Measurements from ENCODE around the gene PLB1.

Gene PLB1

GRCh38 chr2:28591711-28592335 is 96.0 kb downstream of the PLB1 start:
- no peak for DNase-seq (ENCODE audit: low read depth)

GRCh38 chr2:28592481-28592880 is 96.6 kb downstream of the PLB1 start:
- DNase-seq (ENCODE audit: low read depth) = no peak

GRCh38 chr2:28593160-28593755 is 97.4 kb downstream of the PLB1 start:
- no peak for DNase-seq (ENCODE audit: low read depth)

DNA sequence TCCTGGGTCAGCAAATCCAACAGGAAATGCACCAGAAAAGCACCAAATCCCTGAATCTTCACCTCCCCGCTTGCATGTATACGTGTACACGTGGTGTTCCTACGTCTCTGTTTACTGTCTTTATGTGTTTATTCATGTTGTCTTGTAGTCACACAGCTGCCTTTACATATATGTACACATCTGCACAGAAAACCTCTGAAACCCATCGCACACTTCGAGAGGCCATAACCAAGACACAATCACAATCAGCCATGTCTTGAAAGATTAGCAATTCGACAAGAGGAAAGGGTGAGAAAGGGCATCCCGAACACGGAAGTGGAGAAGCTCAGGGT is 98.1 kb downstream of the PLB1 start:
- no peak for DNase-seq (ENCODE audit: low read depth)

DNA sequence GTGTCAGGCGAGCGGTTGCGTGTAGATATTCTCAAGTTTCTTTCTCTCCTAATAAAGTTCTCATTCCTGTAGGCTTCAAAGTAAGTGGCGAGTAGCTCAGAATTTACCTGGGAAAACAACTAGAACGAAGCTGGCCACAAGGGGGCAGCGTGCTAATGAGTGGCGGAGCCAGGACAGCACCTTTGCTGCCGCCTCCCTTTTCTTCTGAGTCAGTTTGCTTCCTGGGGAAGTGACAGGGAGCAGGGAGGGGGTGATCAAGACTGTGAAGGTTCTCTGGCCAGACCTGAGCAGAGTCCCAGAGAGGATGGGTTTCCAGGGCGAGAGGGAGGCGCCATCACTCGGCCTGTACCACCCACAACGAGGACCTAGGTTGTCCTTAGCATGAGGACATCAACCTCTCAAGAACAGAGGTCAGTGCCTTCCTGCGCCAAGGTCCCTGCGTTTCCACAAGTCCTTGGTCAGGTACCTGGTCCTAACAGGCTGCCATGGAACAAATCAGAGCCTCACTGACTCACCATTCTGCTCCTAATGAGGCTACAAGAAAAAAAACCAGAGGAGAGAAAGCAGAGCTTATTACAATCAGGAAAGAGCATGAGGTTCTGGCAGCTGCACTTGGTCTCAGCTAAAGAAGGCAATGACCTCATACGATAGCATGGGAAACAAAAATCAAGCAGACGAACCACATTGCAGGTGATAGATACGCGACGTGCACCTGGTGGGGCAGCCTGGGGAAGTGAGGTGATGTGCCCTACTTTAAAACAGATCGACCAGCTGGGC is 98.7 kb downstream of the PLB1 start:
- peak; percentile 76 for DNase-seq (ENCODE audit: low read depth)

GRCh38 chr2:28595323-28595722 is 99.5 kb downstream of the PLB1 start:
- DNase-seq (ENCODE audit: low read depth) = no peak

DNA sequence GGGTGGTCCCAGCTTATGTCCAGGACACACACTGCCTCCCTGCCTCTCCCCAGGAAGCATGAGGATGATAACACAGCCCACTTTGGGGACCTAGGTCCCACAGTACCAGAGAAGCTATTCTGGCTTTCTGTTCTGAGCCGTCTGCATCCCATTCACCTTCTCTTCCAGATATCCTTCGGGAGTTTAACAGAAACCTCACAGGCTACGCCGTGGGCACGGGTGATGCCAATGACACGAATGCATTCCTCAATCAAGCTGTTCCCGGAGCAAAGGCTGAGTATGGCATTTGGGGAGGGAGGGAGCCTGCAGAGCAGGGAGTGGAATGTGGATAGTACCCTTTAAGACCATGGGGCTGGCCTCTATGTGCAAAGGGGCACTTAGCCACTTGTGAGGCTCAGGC is 102.6 kb downstream of the PLB1 start:
- no peak for DNase-seq (ENCODE audit: low read depth)

DNA sequence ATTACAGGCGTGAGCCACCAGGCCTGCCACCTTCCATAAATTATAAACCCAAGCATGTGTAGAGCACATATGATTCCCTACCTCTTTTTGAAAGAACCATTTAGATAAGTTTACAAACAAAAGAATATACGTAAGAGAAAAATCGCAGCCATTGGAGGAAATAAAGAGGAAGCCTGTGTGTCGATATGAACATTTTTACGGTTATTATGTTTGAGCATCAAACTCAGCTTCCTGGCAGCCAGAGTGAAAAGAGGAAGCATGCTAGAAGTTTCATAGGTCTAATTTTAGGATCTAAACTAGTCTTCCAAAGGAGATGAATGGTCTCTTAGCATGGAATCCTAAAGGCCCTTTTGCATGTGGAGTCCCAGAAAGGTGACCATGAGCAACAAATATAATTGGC is 104.3 kb downstream of the PLB1 start:
- DNase-seq (ENCODE audit: low read depth) = no peak

- DNase-seq (ENCODE audit: low read depth) = no peak
These were observed 105.8 kb downstream of the PLB1 start for GRCh38 chr2:28601616-28602015.

DNA sequence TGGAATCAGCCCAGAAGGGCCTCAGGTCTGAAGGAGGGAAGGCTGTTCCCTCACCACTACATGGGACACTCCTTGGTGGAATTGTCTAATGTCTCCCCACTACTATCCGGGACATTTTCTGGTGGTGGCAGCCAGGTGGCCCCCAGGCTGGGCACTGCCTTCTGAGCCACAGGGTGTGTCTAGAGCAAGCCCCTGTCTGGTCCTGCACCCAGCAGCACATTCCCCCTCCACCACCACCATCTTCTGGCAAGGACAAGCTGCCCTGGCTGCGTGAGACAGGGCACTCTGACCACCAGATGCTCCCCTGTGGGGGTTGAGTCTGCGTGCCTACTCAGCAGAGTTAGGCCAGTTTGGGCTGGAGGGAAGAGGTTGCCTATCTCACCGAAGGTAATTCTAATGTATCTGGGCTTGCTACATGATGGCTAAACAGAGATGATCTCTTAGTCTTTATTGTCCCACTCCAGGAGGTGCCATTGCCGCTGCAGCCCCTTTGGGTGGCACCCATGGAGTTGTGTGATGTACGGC is 106.3 kb downstream of the PLB1 start:
- DNase-seq (ENCODE audit: low read depth) = no peak

DNA sequence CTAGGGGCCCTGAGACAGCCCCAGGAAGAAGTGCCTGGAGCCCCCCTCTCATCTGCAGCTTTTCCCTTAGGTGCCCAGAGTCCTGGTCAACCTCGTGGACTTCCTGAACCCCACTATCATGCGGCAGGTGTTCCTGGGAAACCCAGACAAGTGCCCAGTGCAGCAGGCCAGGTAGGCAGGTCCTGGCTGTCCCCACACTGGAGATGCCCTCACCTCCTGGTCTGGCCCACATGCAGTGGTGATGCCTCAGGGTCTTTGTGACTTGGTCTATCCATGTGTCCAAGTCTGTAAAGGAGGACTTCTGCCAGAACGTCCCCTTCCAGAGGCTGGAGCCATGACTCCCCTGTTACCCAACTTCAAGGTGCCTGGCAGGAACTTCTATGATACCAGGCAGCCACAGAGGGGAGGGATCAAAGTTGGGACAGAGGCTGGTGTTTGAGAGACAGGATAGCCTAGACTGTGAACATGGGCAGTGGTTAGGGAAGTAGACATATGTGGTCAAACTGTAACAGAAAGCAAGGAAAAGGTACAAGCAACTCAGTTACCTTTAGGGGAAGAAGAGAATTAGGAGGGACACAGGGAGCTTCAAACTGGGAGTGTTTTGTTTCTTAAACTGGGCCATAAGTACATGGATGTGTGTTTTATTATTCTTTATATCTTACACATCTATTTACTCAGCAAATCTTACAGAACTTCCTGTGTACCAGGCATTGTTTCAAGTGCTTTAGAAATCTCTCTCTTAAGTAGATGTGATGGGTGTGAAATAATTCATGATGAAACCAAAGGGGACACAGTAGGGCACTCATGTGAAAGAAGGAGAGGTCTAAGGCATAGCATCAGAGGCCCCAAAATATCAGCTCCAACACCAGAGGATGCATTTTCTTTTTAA is 107.1 kb downstream of the PLB1 start:
- no peak for DNase-seq (ENCODE audit: low read depth)

DNA sequence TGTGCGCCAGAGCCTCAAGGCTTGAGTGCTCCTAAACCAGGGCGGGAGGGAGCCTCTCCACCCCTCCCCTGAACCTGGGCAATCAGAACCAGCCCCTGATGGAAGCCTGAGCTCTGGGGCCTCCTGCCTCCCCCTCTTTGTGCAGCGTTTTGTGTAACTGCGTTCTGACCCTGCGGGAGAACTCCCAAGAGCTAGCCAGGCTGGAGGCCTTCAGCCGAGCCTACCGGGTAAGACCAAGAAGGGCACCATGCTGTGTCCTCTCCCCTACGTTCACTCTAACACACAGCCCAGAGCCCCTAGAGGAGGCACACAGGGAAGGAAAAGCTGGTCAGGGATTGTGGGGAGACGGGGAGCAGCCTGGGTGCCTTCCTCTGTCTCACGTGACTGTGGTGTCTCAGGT is 108.0 kb downstream of the PLB1 start:
- DNase-seq (ENCODE audit: low read depth) = no peak

- no peak for DNase-seq (ENCODE audit: low read depth)
These were observed 108.5 kb downstream of the PLB1 start for GRCh38 chr2:28604284-28604843.

GRCh38 chr2:28606986-28607441 is 111.2 kb downstream of the PLB1 start:
- DNase-seq (ENCODE audit: low read depth) = no peak

- no peak for DNase-seq (ENCODE audit: low read depth)
These were observed 112.1 kb downstream of the PLB1 start for GRCh38 chr2:28607730-28608499.

DNA sequence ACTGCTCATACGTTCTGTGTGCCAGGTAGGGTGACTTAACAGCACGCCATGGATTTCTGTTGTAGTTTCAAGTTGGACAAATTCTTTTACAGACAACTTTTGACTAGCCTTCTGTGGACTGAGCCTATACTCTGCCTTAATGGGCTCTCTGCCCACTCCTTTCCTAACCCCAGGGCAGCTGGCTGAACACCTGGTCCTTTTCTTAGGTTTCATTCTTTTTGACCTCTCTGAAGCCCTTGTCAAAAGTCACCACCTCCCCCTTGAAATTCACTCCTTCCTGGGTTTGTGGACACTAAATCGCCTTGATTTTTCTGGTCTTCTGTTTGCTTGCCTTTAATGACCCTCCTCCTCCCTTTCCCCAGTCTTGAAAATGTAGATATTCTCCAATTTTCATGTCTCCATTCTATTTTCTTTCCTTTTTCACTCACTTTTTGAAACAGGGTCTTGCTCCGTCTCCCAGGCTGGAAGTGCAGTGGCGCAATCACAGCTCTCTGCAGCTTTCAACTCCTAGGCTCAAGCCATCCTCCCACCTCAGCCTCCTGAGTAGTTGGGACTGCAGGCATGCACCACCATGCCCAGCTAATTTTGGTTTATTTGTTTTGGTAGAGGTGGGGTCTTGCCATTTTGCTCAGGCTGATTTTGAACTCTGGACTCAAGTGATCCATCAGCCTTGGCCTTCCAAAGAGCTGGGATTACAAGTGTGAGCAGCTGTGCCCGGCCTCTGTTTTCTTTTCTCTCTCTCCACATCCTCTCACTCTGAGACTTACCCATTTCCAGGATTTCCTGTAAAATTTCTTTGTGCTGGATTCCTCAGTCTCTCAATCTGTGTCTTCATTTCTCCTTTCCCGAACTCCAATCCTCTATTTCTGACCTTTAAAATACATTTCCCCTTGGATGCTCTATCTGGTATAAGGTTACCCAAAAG is 112.9 kb downstream of the PLB1 start:
- DNase-seq (ENCODE audit: low read depth) = no peak

GRCh38 chr2:28610583-28611201 is 114.8 kb downstream of the PLB1 start:
- DNase-seq (ENCODE audit: low read depth) = peak; percentile 25

DNA sequence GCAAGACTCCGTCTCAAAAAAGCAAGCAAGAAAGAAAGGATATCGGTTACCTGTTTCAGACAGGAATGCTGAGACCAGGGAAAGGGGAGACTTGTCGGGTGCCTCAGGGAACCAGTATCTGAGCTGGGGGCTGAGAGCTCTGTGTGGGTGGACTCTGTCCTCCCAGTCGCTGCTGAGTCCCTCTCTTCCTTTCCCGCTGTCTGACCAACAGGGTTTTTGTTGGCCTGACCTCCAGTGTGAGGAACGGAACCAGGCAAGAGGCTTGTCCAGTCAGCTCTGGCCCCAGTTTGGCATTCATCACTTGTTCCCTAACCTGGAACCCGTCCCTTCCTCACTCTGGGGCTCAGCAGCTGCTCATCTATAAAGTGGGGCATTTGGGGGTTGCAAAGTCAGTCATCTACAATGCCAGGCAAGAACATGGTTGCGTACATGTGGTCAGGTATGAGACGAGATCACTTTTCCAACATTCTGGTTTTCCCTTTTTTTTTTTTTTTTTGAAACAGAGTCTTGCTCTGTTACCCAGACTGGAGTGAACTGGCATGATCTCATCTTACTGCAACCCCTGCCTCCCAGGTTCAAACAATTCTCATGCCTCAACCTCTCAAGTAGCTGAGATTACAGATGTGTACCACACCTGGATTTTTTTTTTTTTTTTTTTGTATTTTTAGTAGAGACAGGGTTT is 116.4 kb downstream of the PLB1 start:
- no peak for DNase-seq (ENCODE audit: low read depth)

DNA sequence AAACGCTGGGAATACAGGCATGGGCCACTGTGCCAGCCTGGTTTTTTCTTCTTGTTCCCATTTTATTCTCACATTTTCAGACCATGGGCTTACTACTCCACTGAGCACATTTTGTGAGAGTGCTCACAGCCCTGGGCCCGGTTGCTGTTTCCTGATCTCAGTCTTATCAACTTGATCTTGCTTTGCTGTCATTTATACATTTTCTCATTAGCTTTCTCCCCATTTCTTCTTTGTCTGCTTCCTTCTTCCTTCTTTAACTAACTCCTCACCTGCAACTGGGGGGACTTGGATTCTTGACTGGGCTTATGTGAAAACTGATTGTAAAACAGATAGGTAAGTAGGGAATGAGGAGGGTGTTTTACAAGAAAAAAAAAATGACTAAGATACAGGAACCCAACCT is 117.3 kb downstream of the PLB1 start:
- no peak for DNase-seq (ENCODE audit: low read depth)

All from activated T-helper 9 cell treated with anti-CD3 and anti-CD28 coated beads, Interleukin-2, amount 50 U/mL, for 16 hours (primary cell).